Endodermal cell (in vitro differentiated cells): ENCODE measurements around the gene DCC. TPM values are rescaled to one million over a fixed set of nuclear protein-coding genes. Genes with fewer than 3 reads are reported as not detected.

Experiments used
- DNase-seq: peaks from one replicate; pipeline ENCODE4 v3.0.0-alpha.2; 2017
- H3K27ac ChIP-seq: 2 replicates; pipeline ENCODE4 v1.5.1; 2013; ENCODE audit warnings: mild to moderate bottlenecking, low read depth, low read length, moderate library complexity
- H3K27me3 ChIP-seq: 2 replicates; pipeline ENCODE4 v1.6.1; 2013; ENCODE audit warnings: mild to moderate bottlenecking, low read length, moderate library complexity; ENCODE audit not compliant: insufficient read depth, control insufficient read depth, poor library complexity, severe bottlenecking
- H3K36me3 ChIP-seq: 2 replicates; pipeline ENCODE4 v1.7.0; 2013; ENCODE audit warnings: mild to moderate bottlenecking, low read length, moderate library complexity; ENCODE audit not compliant: control insufficient read depth, insufficient read depth
- H3K4me1 ChIP-seq: one replicate; pipeline ENCODE4 v1.7.0; 2013; ENCODE audit warnings: low read length; ENCODE audit not compliant: control insufficient read depth, insufficient read depth
- H3K4me3 ChIP-seq: 2 replicates; pipeline ENCODE4 v1.5.1; 2013; ENCODE audit warnings: mild to moderate bottlenecking, low read length, moderate library complexity
- H3K9ac ChIP-seq: 2 replicates; pipeline ENCODE4 v1.6.1; 2013; ENCODE audit warnings: mild to moderate bottlenecking, low read length, moderate library complexity; ENCODE audit not compliant: poor library complexity, severe bottlenecking; ENCODE audit errors: extremely low read depth
- H3K9me3 ChIP-seq: 2 replicates; pipeline ENCODE4 v1.6.1; 2013; ENCODE audit warnings: mild to moderate bottlenecking, low read length, moderate library complexity; ENCODE audit not compliant: control insufficient read depth
- H3K27ac Mint-ChIP-seq: 2 replicates; pipeline ENCODE4 v1.8.0; 2020; ENCODE audit warnings: mixed read lengths
- H3K27me3 Mint-ChIP-seq: 2 replicates; pipeline ENCODE4 v1.8.0; 2021; ENCODE audit warnings: mild to moderate bottlenecking, mixed read lengths; ENCODE audit not compliant: insufficient read depth
- H3K36me3 Mint-ChIP-seq: 2 replicates; pipeline ENCODE4 v1.8.0; 2020; ENCODE audit warnings: low read depth, mixed read lengths
- H3K4me1 Mint-ChIP-seq: 2 replicates; pipeline ENCODE4 v1.8.0; 2020; ENCODE audit warnings: mixed read lengths
- H3K4me3 Mint-ChIP-seq: 2 replicates; pipeline ENCODE4 v1.8.0; 2020; ENCODE audit warnings: mild to moderate bottlenecking, moderate library complexity, mixed read lengths
- H3K9me3 Mint-ChIP-seq: 2 replicates; pipeline ENCODE4 v1.8.0; 2020; ENCODE audit warnings: mild to moderate bottlenecking, mixed read lengths
- CTCF ChIP-seq: fragments of 200-600 bp; sonication (generic); conservative IDR thresholded peaks from 2 replicates; pipeline ENCODE4 v1.5.0; 2021; ENCODE audit warnings: antibody characterized with exemption, mild to moderate bottlenecking
- WGBS, 2 experiments: methylation state at CpG; one replicate each; pipeline versions ENCODE4 v1.1.5 to v1.1.7; 2013; ENCODE audit warnings: missing lambda C conversion rate in 2 of 2, mixed read lengths in 1 of 2; ENCODE audit not compliant: insufficient coverage in 1 of 2, insufficient read length in 1 of 2; 5-methylcytosine and 5-hydroxymethylcytosine counted together
- total RNA-seq, 2 donors: library from RNA; stranded (reverse); fragmentation: NEBNext Ultra II Directional in 1 of 2; extraction: Animal tissue kit (Norgen Biotek cat#: 25700) in 1 of 2; gene quantifications; 2 replicates in 1 of 2; 3 replicates in 1 of 2; pipeline ENCODE4 v1.2.1, GENCODE V29; 2021

DCC gene
- total RNA-seq, 2 donors from 2014 or later: 0.77 to 0.97 TPM

DNA sequence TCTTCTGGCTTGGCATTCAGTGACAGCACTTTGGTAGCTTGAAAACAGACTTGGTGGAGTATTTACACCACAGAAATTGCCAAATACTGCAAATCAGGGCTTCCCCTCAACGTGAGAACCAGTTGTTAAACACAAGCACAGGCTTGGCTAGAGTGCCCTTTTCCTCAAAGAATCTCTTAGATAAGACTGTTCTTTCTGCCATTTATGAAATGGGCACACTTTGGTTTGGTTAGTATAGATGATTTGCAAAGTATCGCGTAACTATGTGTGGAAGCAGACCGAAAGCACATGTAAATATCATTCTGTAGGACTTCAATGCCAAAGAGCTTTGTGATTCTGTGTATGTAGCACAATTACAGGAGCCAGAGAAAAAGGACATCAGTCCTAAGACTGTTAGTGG lies 308.2 kb downstream of the DCC start:
- H3K4me1 Mint-ChIP-seq: no peaks in the 10 kb centered on the region
- no peak overlapping the region for H3K27ac Mint-ChIP-seq

DNA sequence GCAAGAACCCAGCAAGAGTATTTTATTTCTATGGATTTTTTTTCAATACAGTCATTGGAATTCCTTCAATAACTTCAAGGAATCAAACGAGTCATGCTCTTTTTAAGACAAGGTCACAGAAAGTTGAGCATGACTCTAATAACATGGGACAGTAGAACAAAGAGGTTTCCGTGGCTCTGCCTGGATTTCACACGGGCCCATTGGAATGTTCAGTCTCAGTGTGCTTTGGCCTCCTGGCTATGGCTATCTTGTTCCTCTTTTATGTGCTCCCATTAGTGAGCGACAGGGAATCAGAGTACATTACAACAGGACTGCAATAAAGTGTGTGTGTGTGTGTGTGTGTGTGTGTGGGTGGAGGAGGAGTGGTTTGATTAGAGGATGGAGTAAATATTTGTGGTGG lies 312.4 kb downstream of the DCC start:
- Histone ChIP-seq H3K9ac (no peak overlapping the region), H3K4me1 (no peaks in the 10 kb centered on the region), H3K4me3 (no peak overlapping the region), H3K36me3 (no peaks in the 10 kb centered on the region), H3K27ac (peak overlapping the region; percentile 62), H3K9me3 (no peaks in the 10 kb centered on the region), H3K27me3 (no peaks in the 10 kb centered on the region)
- Mint-ChIP-seq H3K4me3 (no peak overlapping the region), H3K4me1 (no peaks in the 10 kb centered on the region), H3K27ac (no peak overlapping the region), H3K9me3 (no peaks in the 10 kb centered on the region), H3K27me3 (no peaks in the 10 kb centered on the region), H3K36me3 (no peaks in the 10 kb centered on the region)
- 61 to 85% methylated on average over 3 to 4 of the region's 4 CpGs for WGBS, 2 experiments
- no peak for TF ChIP-seq CTCF
- no peak for DNase-seq

More for the DNA sequence above, 308.2 kb downstream of the DCC start:
- TF ChIP-seq CTCF: no peak
- Histone ChIP-seq H3K9me3 (no peaks in the 10 kb centered on the region), H3K36me3 (no peaks in the 10 kb centered on the region), H3K27me3 (no peaks in the 10 kb centered on the region), H3K27ac (no peak overlapping the region), H3K9ac (no peak overlapping the region), H3K4me3 (no peak overlapping the region), H3K4me1 (no peaks in the 10 kb centered on the region)
- no peak overlapping the region for H3K4me3 Mint-ChIP-seq
- H3K9me3 Mint-ChIP-seq: no peaks in the 10 kb centered on the region
- H3K27me3 Mint-ChIP-seq: no peaks in the 10 kb centered on the region
- 89 to 100% methylated on average over 4 of the region's 4 CpGs for WGBS, 2 experiments
- no peak for DNase-seq
- no peaks in the 10 kb centered on the region for H3K36me3 Mint-ChIP-seq

DNA sequence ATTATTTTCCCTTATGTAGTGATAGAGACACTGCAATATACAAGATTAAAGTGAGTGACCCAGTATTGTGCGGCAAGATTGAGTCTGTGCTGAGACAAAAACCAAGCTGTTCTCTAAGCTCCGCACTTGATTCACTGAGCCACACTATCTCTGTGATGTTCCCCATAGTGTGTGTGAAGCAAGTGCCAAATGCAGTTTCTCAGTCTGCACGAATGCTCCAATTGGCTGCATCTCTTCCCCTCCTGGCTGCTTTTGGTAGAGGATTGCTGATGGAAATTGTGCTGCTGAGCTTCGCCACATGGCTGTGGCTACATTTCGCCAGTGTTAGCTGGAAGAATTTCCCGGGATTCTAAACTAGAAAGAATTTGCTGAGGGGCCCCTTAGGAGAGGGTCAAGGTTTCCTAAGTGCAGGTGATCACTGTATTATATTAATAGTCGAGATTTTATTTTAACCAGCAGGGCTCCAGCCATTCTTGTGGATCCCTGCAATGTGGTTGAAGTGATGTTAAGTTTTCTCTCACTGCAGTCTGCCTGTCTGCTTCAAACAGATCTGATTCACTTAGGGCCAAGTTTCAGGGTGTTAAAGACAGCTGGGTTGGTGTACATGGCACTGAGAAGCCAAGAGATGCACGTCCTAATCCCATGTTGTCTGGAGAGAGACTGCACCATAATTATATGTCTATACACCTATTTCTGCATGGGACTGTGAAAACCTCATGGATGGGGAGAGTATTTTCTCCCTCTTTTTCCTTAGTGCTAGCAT lies 317.2 kb downstream of the DCC start:
- Histone ChIP-seq H3K27ac (no peak overlapping the region), H3K4me3 (no peak overlapping the region), H3K9me3 (no peaks in the 10 kb centered on the region), H3K4me1 (no peaks in the 10 kb centered on the region), H3K36me3 (no peaks in the 10 kb centered on the region), H3K9ac (no peak overlapping the region), H3K27me3 (no peaks in the 10 kb centered on the region)
- TF ChIP-seq CTCF: peak; percentile 25
- peak; percentile 59 for DNase-seq
- peaks cover 5% of the 10 kb centered on the region for H3K4me1 Mint-ChIP-seq
- H3K9me3 Mint-ChIP-seq: no peaks in the 10 kb centered on the region
- H3K36me3 Mint-ChIP-seq: no peaks in the 10 kb centered on the region
- H3K27me3 Mint-ChIP-seq: no peaks in the 10 kb centered on the region
- 79 to 80% methylated on average over 5 to 8 of the region's 8 CpGs for WGBS, 2 experiments
- H3K4me3 Mint-ChIP-seq: no peak overlapping the region
- H3K27ac Mint-ChIP-seq: no peak overlapping the region
